ENCODE results near the gene RGS14.

RGS14 gene

DNA sequence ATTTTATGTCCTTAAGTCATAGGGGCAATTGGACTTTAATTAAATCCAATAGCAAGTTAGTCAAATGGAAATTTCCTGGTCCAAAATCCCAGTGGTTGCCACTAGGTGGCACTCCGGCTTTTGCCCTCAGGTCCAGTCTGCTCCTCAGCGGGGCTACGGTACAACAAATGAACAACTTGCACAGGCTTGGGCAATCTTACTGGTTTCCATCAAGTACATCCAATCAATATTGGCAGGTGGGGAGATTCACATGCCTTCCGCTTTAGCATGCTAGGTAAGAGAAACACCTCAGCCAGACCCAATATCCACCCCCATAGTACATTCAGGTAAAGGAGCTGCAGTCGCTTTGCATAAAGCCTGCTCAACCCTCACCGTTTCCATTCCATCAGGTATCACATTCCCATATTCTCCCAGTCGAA is 39.8 kb upstream of the RGS14 start:
- DNase-seq = peak; percentile 82
- Mint-ChIP-seq H3K4me1 (peaks cover 20% of the 10 kb centered on the region), H3K36me3 (ENCODE audit: low read depth) (peaks cover 4% of the 10 kb centered on the region), H3K27me3 (no peaks in the 10 kb centered on the region), H3K4me3 (no peak overlapping the region), H3K9me3 (no peaks in the 10 kb centered on the region), H3K27ac (peak overlapping the region; percentile 35)
- ATAC-seq = peak; percentile 38

DNA sequence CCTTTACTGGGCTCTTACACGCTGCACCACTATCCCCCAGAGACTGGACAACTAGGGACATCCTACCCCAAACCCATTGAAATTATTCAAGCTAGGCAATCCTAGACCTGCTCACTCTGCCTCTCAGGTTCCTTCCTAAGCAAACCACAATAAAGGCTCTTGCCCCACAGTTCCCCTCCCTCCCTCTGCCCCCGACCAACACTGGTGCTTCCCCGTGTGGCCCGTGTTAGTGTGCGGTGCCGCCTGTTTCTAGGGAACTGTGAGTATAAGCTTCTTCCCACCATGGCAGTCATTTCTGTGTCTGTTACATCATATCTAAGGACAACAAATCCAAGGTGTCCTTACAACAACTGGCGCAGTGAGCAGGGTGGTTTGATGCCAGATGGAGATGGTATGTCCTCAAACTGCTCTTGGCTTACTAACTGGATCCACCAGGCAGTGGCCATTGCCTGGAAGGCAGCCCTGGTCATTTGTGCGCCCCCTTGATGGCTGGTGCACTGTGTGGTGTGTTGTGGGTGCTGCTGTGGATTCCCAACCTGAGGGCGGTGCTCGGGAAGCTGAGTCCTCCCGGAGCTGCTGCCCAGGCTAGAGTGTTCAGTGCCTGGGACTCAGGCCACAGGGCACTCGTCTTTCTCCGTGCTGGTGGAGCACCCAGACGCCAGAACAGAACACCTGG is 37.7 kb upstream of the RGS14 start:
- Mint-ChIP-seq H3K4me1 (peaks cover 25% of the 10 kb centered on the region), H3K9me3 (no peaks in the 10 kb centered on the region), H3K36me3 (ENCODE audit: low read depth) (peaks cover 4% of the 10 kb centered on the region), H3K27ac (no peak overlapping the region), H3K4me3 (no peak overlapping the region), H3K27me3 (no peaks in the 10 kb centered on the region)
- peak; percentile 72 for ATAC-seq
- no peak for DNase-seq

DNA sequence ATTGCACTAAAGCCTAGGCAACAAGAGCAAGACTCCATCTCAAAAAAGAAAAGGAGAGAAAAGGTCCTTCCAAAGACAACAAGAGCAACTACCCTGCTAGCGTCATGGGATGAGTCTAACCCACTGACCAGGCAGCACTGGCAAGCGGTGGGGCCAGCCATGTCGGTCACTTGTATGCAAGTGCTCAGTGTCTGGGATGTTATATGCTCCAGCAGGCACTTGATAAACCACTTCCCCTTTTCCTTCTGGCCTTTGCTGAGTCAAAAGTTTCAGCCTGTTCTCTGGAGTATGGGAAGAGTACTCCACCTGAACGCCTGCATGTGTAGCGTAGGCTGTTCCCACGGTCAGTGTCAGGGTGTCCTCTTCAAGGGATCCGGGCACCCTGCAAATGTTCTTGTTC is 36.8 kb upstream of the RGS14 start:
- ATAC-seq (no peak), DNase-seq (no peak)
- Mint-ChIP-seq H3K9me3 (no peaks in the 10 kb centered on the region), H3K4me1 (peaks cover 25% of the 10 kb centered on the region), H3K36me3 (ENCODE audit: low read depth) (peaks cover 4% of the 10 kb centered on the region), H3K4me3 (no peak overlapping the region), H3K27me3 (no peaks in the 10 kb centered on the region), H3K27ac (no peak overlapping the region)

DNA sequence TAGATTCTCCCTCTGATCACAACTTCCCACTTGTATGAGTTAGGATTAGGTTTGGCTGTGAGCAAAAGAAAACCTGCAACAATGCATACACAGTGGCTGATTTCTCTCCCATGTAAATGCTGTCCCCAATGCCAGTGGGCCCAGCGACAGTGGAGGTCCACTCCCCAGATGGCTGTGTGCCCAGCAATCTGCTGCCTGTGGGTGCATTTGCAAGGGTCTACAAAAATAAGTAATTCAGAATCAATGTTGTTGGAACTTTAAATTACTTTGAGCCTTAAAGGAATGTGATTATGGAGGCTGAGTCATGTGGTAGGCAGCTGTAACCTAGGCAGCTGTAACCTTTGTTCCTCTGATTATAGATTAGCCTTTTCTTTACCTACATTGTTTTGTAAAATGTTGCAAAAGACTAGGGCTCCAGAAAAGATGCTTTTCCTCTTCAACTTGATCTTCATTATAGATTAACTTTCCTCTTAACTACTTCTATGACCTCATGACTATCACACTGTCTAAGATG is 31.8 kb upstream of the RGS14 start:
- H3K36me3 Mint-ChIP-seq (ENCODE audit: low read depth) = peaks cover 1% of the 10 kb centered on the region
- H3K4me3 Mint-ChIP-seq = no peak overlapping the region
- no peak overlapping the region for H3K27ac Mint-ChIP-seq

DNA sequence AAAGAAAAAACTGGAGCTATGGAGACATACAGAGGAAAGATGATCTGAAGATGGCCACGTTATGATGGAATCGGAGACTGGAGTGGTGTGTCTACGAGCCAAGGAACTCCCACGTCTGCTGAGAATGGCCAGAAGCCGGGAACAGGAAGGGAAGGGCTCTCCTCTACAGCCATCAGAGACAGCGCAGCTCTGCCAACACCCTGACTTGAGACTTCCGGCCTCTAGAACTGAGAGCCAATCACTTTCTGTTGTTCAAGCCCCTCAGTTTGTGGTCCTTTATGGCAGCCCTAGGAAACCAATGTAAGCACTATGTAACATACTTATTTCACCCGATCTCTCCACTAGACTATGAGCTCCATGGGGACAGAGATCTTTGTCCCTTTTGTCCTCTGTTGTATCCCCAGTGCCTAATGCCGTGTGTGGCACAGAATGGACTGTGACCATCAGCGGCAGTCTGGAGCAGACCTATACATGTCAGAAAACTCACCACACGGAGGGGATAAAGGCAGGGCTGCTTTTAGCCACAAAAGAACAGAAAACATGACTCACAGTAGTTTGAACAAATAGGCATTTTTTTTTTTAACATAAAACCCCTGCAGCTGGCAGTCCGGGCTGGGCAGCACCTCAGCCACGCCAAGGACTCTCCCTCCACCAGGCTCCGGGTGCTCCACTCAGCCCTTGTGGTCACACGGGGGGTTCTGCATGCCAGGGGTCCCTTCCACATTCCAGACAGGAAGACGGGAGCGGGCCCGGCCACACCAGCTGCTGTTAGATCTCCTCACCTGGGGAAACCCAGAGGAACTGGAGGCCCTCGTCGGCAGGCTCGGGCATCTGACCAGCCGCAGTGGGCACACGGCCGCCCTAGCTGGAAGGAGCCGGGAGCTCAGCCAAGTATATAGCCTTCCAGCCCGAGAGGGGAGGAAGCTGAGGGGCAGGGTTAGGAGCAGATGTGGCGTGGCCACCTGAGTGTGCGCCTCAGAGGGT is 29.9 kb upstream of the RGS14 start:
- no peaks in the 10 kb centered on the region for H3K9me3 Mint-ChIP-seq
- DNase-seq (no peak), ATAC-seq (peak; percentile 90)
- peak overlapping the region; percentile 64 for H3K27ac Mint-ChIP-seq
- peaks cover 24% of the 10 kb centered on the region for H3K4me1 Mint-ChIP-seq
- peak overlapping the region; percentile 32 for H3K4me3 Mint-ChIP-seq
- H3K27me3 Mint-ChIP-seq = no peaks in the 10 kb centered on the region
- peaks cover 2% of the 10 kb centered on the region for H3K36me3 Mint-ChIP-seq (ENCODE audit: low read depth)

More for the DNA sequence above, 31.8 kb upstream of the RGS14 start:
- DNase-seq = no peak
- no peak for ATAC-seq
- Mint-ChIP-seq H3K27me3 (no peaks in the 10 kb centered on the region), H3K9me3 (no peaks in the 10 kb centered on the region), H3K4me1 (peaks cover 23% of the 10 kb centered on the region)

DNA sequence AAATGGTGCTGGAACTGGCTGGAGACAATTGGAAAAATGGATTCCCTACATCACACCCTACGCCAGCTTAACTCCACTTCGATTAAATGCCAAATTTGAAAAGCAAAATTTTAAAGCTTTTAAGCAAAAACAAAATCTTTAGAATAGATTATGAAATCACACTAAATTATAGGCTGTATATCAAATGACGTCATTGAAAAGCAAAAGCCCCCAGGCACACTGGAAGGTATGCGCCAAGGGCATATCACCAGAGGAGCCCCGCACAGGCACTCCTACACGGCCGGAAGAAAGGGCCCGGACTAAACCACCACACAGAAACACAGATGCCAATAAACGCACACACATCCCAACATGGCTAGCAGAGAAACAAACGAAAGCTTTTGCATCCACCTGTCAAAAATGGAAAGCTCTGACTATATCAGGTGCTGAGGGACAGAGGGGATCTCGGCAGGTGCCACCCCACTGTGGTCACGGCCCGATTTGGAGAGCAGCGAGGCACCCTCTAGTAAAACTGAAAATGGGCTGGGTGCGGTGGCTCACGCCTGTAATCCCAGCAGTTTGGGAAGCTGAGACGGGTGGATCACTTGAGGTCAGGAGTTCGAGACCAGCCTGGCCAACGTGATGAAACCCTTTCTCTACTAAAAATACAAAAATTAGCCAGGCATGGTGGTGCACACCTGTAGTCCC is 29.0 kb upstream of the RGS14 start:
- no peak for DNase-seq
- H3K36me3 Mint-ChIP-seq (ENCODE audit: low read depth) = peaks cover 6% of the 10 kb centered on the region
- no peak overlapping the region for H3K27ac Mint-ChIP-seq
- ATAC-seq = no peak
- no peak overlapping the region for H3K4me3 Mint-ChIP-seq
- no peaks in the 10 kb centered on the region for H3K27me3 Mint-ChIP-seq
- no peaks in the 10 kb centered on the region for H3K9me3 Mint-ChIP-seq
- H3K4me1 Mint-ChIP-seq = peaks cover 24% of the 10 kb centered on the region

DNA sequence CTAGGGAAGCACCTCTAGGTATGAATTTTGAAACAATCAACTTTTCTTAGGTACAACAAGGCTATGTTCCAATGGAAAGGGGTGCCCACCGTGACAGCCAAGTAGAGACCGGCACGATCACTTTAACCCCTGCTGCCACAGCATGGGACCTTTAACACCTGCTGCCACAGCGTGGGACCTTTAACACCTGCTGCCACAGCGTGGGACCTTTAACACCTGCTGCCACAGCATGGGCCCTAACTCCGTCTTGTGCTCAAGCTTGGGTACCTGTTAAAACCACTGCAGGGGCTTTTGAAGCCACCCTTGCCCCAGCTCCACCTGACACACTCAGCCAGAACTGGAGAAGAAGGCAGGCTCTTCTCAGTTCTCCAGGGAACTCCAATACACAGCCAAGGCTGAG is 27.8 kb upstream of the RGS14 start:
- no peak for ATAC-seq
- Mint-ChIP-seq H3K4me3 (no peak overlapping the region), H3K9me3 (no peaks in the 10 kb centered on the region), H3K27me3 (no peaks in the 10 kb centered on the region), H3K36me3 (ENCODE audit: low read depth) (peaks cover 14% of the 10 kb centered on the region), H3K4me1 (peaks cover 20% of the 10 kb centered on the region), H3K27ac (no peak overlapping the region)
- DNase-seq = no peak

DNA sequence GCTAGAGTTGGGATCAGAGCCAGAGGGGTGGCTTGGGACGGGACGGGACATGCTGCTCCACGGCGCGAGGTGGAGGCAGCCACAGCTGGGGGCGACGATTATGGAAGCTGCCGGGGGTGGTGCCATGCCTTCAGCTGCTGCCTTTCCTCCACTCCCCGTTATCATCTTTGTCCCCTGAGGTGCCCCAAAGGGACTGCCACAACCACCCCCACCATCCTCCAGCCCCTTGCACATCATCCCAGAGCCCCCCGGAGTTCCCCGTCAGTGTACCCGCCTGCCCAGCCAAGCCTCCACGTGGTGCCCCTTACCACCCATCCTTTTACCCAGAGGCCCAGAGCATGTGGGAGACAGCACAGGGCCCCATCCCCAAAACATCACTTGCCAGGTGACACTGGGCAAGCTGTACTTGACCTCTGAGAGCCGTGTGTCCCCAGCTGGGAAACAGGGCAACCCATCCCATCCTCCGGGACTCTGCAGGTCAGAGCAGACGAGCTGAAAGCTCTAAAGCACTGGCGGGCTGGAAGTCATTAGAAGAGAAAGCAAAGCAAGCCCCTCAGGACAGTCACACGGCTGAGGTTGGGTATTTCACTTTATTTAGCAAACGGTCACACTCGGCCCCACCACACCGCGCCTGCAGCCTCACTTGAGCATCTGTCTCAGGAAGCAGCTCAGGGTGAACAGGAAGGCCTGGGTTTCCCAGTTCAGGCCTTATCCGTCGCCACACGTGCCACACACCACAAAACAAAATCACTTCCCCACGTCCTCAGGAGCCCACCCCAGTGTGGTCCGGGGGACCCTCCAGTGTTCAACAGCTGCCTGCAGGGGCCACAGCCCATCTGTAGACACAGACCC is 26.5 kb upstream of the RGS14 start:
- DNase-seq (no peak), ATAC-seq (no peak)
- peaks cover 17% of the 10 kb centered on the region for H3K4me1 Mint-ChIP-seq
- no peak overlapping the region for H3K4me3 Mint-ChIP-seq
- peaks cover 23% of the 10 kb centered on the region for H3K36me3 Mint-ChIP-seq (ENCODE audit: low read depth)
- no peaks in the 10 kb centered on the region for H3K27me3 Mint-ChIP-seq
- no peak overlapping the region for H3K27ac Mint-ChIP-seq
- H3K9me3 Mint-ChIP-seq = no peaks in the 10 kb centered on the region

DNA sequence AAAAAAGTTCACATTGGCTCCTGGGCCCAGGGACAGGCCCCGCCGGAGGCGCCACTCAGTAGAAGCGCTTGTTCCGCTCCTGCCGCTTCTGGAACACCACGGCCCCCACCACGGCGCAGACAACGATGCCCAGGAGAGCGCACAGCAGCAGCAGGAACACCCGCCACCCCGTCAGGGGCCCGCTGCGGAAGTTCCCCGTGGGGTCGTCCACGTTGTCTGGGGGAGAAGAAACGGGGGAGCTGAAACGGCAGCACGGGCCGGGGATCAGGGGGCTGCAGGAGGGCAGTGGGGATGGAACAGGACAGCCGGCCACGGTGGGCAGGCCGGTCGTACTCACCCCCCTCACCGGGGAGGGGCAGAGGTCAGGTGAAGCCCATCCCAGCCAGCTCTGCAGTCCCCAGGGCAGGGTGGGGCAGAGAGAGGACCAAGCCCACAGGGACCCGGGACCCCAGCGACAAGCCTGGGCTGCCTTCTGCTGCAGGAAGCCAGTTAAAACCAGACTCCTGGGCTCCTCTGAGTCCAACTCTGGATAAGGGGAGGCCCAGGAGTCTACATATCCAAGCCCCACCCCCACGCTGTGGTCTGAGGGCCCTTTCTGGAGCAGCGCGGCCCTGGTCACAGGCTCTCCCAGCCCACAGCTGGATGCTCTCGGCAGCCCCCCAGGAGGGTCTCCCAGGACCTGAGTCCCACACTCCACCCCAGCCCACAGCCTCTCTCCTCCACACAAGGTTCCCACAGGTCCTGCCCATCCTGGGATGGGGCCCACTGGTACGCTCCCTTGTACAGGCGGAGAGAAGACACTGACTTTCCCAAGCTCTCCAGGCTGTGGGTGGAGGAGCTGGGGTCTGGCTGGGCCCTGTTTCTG is 25.5 kb upstream of the RGS14 start:
- DNase-seq = no peak
- Mint-ChIP-seq H3K27ac (no peak overlapping the region), H3K9me3 (no peaks in the 10 kb centered on the region)

DNA sequence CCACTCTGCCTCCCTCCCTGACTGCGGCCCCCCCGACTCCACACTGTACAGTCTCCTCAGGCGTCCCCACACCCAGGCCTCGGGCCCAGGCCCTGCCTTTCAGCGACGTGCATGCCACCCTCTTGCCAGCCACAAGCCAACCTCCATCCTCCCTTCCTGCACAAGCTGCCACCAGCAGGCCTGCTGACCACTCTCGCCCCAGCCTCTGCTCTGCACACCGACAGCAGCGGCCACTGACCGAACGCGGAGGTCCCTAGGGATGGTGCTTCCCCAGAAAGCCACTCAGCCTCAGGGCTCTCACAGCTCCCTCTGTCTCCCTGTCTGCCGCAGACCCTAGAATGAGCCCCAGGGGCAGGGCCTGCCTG is 24.8 kb upstream of the RGS14 start:
- no peak for ATAC-seq
- no peak overlapping the region for H3K4me3 Mint-ChIP-seq
- H3K27ac Mint-ChIP-seq = no peak overlapping the region
- no peaks in the 10 kb centered on the region for H3K27me3 Mint-ChIP-seq
- no peaks in the 10 kb centered on the region for H3K9me3 Mint-ChIP-seq
- H3K36me3 Mint-ChIP-seq (ENCODE audit: low read depth) = peaks cover 25% of the 10 kb centered on the region
- H3K4me1 Mint-ChIP-seq = peaks cover 12% of the 10 kb centered on the region
- DNase-seq = no peak

More for the DNA sequence above, 25.5 kb upstream of the RGS14 start:
- H3K4me3 Mint-ChIP-seq = no peak overlapping the region
- no peaks in the 10 kb centered on the region for H3K27me3 Mint-ChIP-seq
- H3K36me3 Mint-ChIP-seq (ENCODE audit: low read depth) = peaks cover 25% of the 10 kb centered on the region
- ATAC-seq = no peak
- H3K4me1 Mint-ChIP-seq = peaks cover 17% of the 10 kb centered on the region

DNA sequence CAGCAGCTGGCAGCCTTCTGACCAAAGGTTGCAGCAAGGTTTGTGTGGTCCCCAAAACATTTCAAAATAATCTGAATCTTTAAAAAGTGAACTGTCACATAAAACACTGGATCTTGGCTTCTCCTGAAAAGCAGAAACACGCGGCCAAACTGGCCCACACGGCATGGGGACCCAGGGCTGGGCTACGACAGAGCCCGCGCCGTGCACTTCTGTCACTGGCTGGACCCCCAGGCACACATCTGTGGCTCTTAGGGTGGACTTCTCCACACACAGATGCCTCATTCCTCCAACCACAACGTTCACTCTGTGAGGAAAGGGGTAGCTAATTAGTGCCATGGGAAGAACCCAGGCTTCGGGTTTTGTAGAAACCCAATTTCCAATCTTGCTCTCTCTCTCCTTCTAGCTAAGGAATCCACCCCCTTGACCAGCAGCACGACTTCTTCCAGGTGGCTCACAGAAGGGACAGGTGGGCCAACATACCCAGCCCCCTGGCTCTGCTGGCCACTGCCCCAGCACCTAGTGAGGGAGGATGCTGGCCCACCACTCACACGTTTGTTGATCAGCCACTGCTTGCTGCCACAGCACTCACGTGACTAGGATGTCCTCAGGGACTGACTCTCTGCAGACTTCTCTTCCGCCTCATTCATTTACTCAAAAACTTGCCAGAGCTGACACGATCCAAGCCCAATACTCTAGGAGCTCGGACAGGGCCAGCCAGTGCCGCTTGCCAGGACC is 24.1 kb upstream of the RGS14 start:
- Mint-ChIP-seq H3K27ac (no peak overlapping the region), H3K4me1 (peaks cover 6% of the 10 kb centered on the region), H3K36me3 (ENCODE audit: low read depth) (peaks cover 25% of the 10 kb centered on the region)

DNA sequence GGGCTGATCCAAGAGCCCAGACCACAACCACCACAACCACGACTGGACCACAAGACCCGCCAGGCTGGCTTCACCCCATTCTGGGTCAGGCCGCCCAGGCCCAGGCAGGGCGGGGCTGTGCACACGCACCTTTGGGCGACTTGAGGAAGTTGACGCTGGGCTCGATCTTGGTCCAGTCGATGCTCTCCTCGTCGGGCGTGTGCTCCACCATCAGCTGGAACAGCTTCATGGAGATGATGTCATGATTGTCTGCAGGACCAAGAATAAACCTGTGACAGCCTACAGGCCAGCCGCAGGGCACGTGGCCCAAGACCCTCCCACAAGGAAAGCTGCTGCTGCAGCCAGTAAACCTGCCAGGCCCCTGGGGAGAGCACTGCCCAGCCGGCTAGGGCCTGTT is 23.6 kb upstream of the RGS14 start:
- no peak overlapping the region for H3K4me3 Mint-ChIP-seq
- ATAC-seq (no peak), DNase-seq (no peak)
- no peak overlapping the region for H3K27ac Mint-ChIP-seq
- H3K9me3 Mint-ChIP-seq = no peaks in the 10 kb centered on the region
- H3K4me1 Mint-ChIP-seq = peaks cover 6% of the 10 kb centered on the region
- peaks cover 25% of the 10 kb centered on the region for H3K36me3 Mint-ChIP-seq (ENCODE audit: low read depth)
- H3K27me3 Mint-ChIP-seq = no peaks in the 10 kb centered on the region

More for the DNA sequence above, 24.1 kb upstream of the RGS14 start:
- H3K4me3 Mint-ChIP-seq = no peak overlapping the region
- ATAC-seq (no peak), DNase-seq (no peak)
- H3K9me3 Mint-ChIP-seq = no peaks in the 10 kb centered on the region
- no peaks in the 10 kb centered on the region for H3K27me3 Mint-ChIP-seq

All from activated naive CD8-positive, alpha-beta T cell treated with anti-CD3 and anti-CD28 coated beads, Interleukin-2, amount 50 U/mL, for 24 hours (primary cell).